Measurements from ENCODE around the gene TPCN1.

Gene TPCN1

GRCh38 chr12:113257564-113257963, 36.3 kb downstream of the TPCN1 start:
- H4K20me1 ChIP-seq (ENCODE audit: low read depth, low read length), result no peaks in the 10 kb centered on the region
- H2AFZ ChIP-seq (ENCODE audit: low read depth, low read length, severe bottlenecking), result no peak overlapping the region
- peaks cover 9% of the 10 kb centered on the region; the same call in 1 of the 2 replicates for H3K79me2 ChIP-seq (ENCODE audit: insufficient read depth, low read length)
- no peak overlapping the region for H3K4me3 ChIP-seq (ENCODE audit: insufficient read depth, low read length, poor library complexity, severe bottlenecking)
- peaks cover 17% of the 10 kb centered on the region for H3K36me3 ChIP-seq (ENCODE audit: low read length)
- no peak overlapping the region for H3K4me2 ChIP-seq (ENCODE audit: low read depth, low read length, poor library complexity, severe bottlenecking)
- TF ChIP-seq EZH2phosphoT487 (conservative IDR thresholded peaks at IDR 0.05; ENCODE audit: low read length), result no peak
- no peak for TF ChIP-seq CTCF (IDR thresholded peaks at IDR 0.05; ENCODE audit: insufficient read depth, low read length, poor library complexity, severe bottlenecking)
- H3K9me3 ChIP-seq (ENCODE audit: insufficient read depth, low read length), result no peaks in the 10 kb centered on the region
- H3K9ac ChIP-seq (ENCODE audit: low read length), result no peak overlapping the region
- H3K9me2 ChIP-seq (replicated peaks; ENCODE audit: insufficient read depth, low read length), result no peaks in the 10 kb centered on the region
- H3F3A ChIP-seq (ENCODE audit: insufficient read depth), result 0 out of 2 replicates have a peak, but pooled peaks cover 12% of the 10 kb centered on the region
- no peaks in the 10 kb centered on the region for H3K27me3 ChIP-seq (ENCODE audit: low read length)
- H3K27ac ChIP-seq (ENCODE audit: low read depth, low read length), result no peak overlapping the region

DNA sequence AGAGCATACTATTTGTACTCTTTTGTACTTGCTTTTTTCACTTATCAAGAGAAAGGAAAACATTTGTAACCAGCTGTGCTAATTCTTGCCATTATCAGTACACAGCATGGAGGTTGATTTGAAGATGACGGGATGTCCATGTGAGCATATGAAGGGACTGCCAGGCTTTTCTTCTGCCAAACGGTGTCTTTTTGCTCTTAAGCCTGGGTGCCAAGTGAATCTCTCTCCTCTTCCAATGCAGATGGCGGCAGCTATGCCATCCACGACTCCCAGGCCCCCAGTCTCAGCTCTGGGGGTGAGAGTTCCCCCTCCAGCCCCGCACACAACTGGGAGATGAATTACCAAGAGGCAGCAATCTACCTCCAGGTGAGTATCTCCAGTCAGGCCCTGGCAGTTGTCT, 38.9 kb downstream of the TPCN1 start:
- Histone ChIP-seq H3K9ac (ENCODE audit: low read length) (no peak overlapping the region), H3K9me2 (replicated peaks; ENCODE audit: insufficient read depth, low read length) (no peaks in the 10 kb centered on the region), H3K4me2 (ENCODE audit: low read depth, low read length, poor library complexity, severe bottlenecking) (no peak overlapping the region), H3K79me2 (ENCODE audit: insufficient read depth, low read length) (peaks cover 9% of the 10 kb centered on the region; the same call in 1 of the 2 replicates), H4K20me1 (ENCODE audit: low read depth, low read length) (no peaks in the 10 kb centered on the region), H3K27ac (ENCODE audit: low read depth, low read length) (no peak overlapping the region), H2AFZ (ENCODE audit: low read depth, low read length, severe bottlenecking) (no peak overlapping the region), H3F3A (ENCODE audit: insufficient read depth) (0 out of 2 replicates have a peak, but pooled peaks cover 6% of the 10 kb centered on the region), H3K27me3 (ENCODE audit: low read length) (no peaks in the 10 kb centered on the region), H3K4me3 (ENCODE audit: insufficient read depth, low read length, poor library complexity, severe bottlenecking) (no peak overlapping the region), H3K9me3 (ENCODE audit: insufficient read depth, low read length) (no peaks in the 10 kb centered on the region), H3K36me3 (ENCODE audit: low read length) (peaks cover 13% of the 10 kb centered on the region; the same call in 1 of the 2 replicates)
- TF ChIP-seq CTCF (IDR thresholded peaks at IDR 0.05; ENCODE audit: insufficient read depth, low read length, poor library complexity, severe bottlenecking), result no peak
- TF ChIP-seq EZH2phosphoT487 (conservative IDR thresholded peaks at IDR 0.05; ENCODE audit: low read length), result no peak

DNA sequence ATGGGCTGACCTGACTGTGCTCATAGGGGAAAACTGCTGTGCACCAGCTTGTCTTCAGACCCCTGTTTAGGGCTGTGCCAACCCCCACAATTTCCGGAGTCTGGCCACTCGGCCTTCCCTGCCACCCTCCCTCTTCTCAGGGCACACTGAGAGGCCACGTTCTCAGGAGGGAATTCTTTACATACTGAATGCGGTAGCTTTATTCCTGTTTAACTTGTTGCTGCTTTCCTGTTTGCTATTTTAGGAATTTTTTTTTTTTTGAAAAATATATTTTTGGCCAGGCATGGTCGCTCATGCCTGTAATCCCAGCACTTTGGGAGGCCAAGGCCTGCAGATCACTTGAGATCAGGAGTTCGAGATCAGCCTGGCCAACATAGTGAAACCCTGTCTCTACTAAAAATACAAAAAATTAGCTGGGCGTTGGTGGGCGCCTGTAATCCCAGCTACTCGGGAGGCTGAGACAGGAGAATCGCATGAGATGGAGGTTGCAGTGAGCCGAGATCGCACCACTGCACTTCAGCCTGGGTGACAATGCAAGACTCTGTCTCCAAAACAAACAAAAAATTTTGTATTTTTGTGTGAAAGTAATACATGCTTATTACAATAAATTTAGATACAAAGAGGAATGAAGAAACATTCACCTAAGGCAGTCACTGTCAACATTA, 39.5 kb downstream of the TPCN1 start:
- H3F3A ChIP-seq (ENCODE audit: insufficient read depth), result 0 out of 2 replicates have a peak, but pooled peaks cover 6% of the 10 kb centered on the region
- no peak for TF ChIP-seq EZH2phosphoT487 (conservative IDR thresholded peaks at IDR 0.05; ENCODE audit: low read length)
- TF ChIP-seq CTCF (IDR thresholded peaks at IDR 0.05; ENCODE audit: insufficient read depth, low read length, poor library complexity, severe bottlenecking), result no peak
- no peaks in the 10 kb centered on the region for H3K9me2 ChIP-seq (replicated peaks; ENCODE audit: insufficient read depth, low read length)
- H3K4me2 ChIP-seq (ENCODE audit: low read depth, low read length, poor library complexity, severe bottlenecking), result no peak overlapping the region
- no peak overlapping the region for H2AFZ ChIP-seq (ENCODE audit: low read depth, low read length, severe bottlenecking)
- no peaks in the 10 kb centered on the region for H3K27me3 ChIP-seq (ENCODE audit: low read length)
- no peaks in the 10 kb centered on the region for H4K20me1 ChIP-seq (ENCODE audit: low read depth, low read length)
- peaks cover 9% of the 10 kb centered on the region; the same call in 1 of the 2 replicates for H3K79me2 ChIP-seq (ENCODE audit: insufficient read depth, low read length)
- no peak overlapping the region for H3K27ac ChIP-seq (ENCODE audit: low read depth, low read length)
- no peak overlapping the region for H3K4me3 ChIP-seq (ENCODE audit: insufficient read depth, low read length, poor library complexity, severe bottlenecking)
- no peaks in the 10 kb centered on the region for H3K9me3 ChIP-seq (ENCODE audit: insufficient read depth, low read length)
- H3K36me3 ChIP-seq (ENCODE audit: low read length), result peaks cover 13% of the 10 kb centered on the region; the same call in 1 of the 2 replicates
- no peak overlapping the region for H3K9ac ChIP-seq (ENCODE audit: low read length)
